Measurements from ENCODE around the gene PFDN1.

Gene PFDN1

GRCh38 chr5:140261403-140262171 lies 41.3 kb downstream of the PFDN1 start:
- Mint-ChIP-seq H3K9me3 (no peaks in the 10 kb centered on the region), H3K36me3 (peaks cover 24% of the 10 kb centered on the region), H3K27me3 (no peaks in the 10 kb centered on the region), H3K4me1 (peaks cover 66% of the 10 kb centered on the region), H3K27ac (peak overlapping the region; percentile 67), H3K4me3 (no peak overlapping the region)

GRCh38 chr5:140260089-140260656 lies 42.7 kb downstream of the PFDN1 start:
- Mint-ChIP-seq H3K4me3 (no peak overlapping the region), H3K27ac (no peak overlapping the region), H3K36me3 (peaks cover 24% of the 10 kb centered on the region), H3K4me1 (peaks cover 52% of the 10 kb centered on the region), H3K9me3 (no peaks in the 10 kb centered on the region), H3K27me3 (no peaks in the 10 kb centered on the region)

- Mint-ChIP-seq H3K4me3 (peak overlapping the region; percentile 28), H3K9me3 (no peaks in the 10 kb centered on the region), H3K36me3 (peaks cover 24% of the 10 kb centered on the region), H3K27ac (peak overlapping the region; percentile 68), H3K4me1 (peaks cover 49% of the 10 kb centered on the region), H3K27me3 (no peaks in the 10 kb centered on the region)
Observed at GRCh38 chr5:140259500-140259899, 43.4 kb downstream of the PFDN1 start.

- H3K27ac Mint-ChIP-seq = peak overlapping the region; percentile 82
- peak overlapping the region; percentile 9 for H3K4me3 Mint-ChIP-seq
- no peaks in the 10 kb centered on the region for H3K9me3 Mint-ChIP-seq
- peaks cover 45% of the 10 kb centered on the region for H3K4me1 Mint-ChIP-seq
- H3K27me3 Mint-ChIP-seq = no peaks in the 10 kb centered on the region
- peaks cover 22% of the 10 kb centered on the region for H3K36me3 Mint-ChIP-seq
Observed at GRCh38 chr5:140258873-140259272, 44.0 kb downstream of the PFDN1 start.

GRCh38 chr5:140258016-140258415 lies 44.9 kb downstream of the PFDN1 start:
- Mint-ChIP-seq H3K9me3 (no peaks in the 10 kb centered on the region), H3K4me1 (peaks cover 45% of the 10 kb centered on the region), H3K27ac (peak overlapping the region; percentile 19), H3K4me3 (no peak overlapping the region), H3K36me3 (peaks cover 22% of the 10 kb centered on the region), H3K27me3 (no peaks in the 10 kb centered on the region)

GRCh38 chr5:140256726-140257125 lies 46.2 kb downstream of the PFDN1 start:
- H3K4me3 Mint-ChIP-seq = no peak overlapping the region
- no peaks in the 10 kb centered on the region for H3K9me3 Mint-ChIP-seq
- H3K27ac Mint-ChIP-seq = no peak overlapping the region
- H3K27me3 Mint-ChIP-seq = no peaks in the 10 kb centered on the region
- peaks cover 19% of the 10 kb centered on the region for H3K36me3 Mint-ChIP-seq
- H3K4me1 Mint-ChIP-seq = peaks cover 52% of the 10 kb centered on the region

GRCh38 chr5:140255460-140256157 lies 47.3 kb downstream of the PFDN1 start:
- H3K4me3 Mint-ChIP-seq = no peak overlapping the region
- peaks cover 52% of the 10 kb centered on the region for H3K4me1 Mint-ChIP-seq
- no peak overlapping the region for H3K27ac Mint-ChIP-seq
- H3K9me3 Mint-ChIP-seq = no peaks in the 10 kb centered on the region
- H3K27me3 Mint-ChIP-seq = no peaks in the 10 kb centered on the region
- H3K36me3 Mint-ChIP-seq = peaks cover 19% of the 10 kb centered on the region

- H3K27me3 Mint-ChIP-seq = no peaks in the 10 kb centered on the region
- peaks cover 22% of the 10 kb centered on the region for H3K36me3 Mint-ChIP-seq
- peaks cover 54% of the 10 kb centered on the region for H3K4me1 Mint-ChIP-seq
- no peaks in the 10 kb centered on the region for H3K9me3 Mint-ChIP-seq
- H3K4me3 Mint-ChIP-seq = no peak overlapping the region
- H3K27ac Mint-ChIP-seq = no peak overlapping the region
Observed at GRCh38 chr5:140253985-140254384, 48.9 kb downstream of the PFDN1 start.

GRCh38 chr5:140252470-140253126 lies 50.3 kb downstream of the PFDN1 start:
- no peak overlapping the region for H3K4me3 Mint-ChIP-seq
- peaks cover 41% of the 10 kb centered on the region for H3K4me1 Mint-ChIP-seq
- H3K9me3 Mint-ChIP-seq = no peaks in the 10 kb centered on the region
- no peaks in the 10 kb centered on the region for H3K27me3 Mint-ChIP-seq
- peak overlapping the region; percentile 42 for H3K27ac Mint-ChIP-seq
- H3K36me3 Mint-ChIP-seq = peaks cover 9% of the 10 kb centered on the region

GRCh38 chr5:140251527-140251973 lies 51.4 kb downstream of the PFDN1 start:
- H3K9me3 Mint-ChIP-seq = no peaks in the 10 kb centered on the region
- H3K4me1 Mint-ChIP-seq = peaks cover 38% of the 10 kb centered on the region
- peak overlapping the region; percentile 30 for H3K27ac Mint-ChIP-seq
- H3K4me3 Mint-ChIP-seq = peak overlapping the region; percentile 20
- peaks cover 6% of the 10 kb centered on the region for H3K36me3 Mint-ChIP-seq
- no peaks in the 10 kb centered on the region for H3K27me3 Mint-ChIP-seq

- H3K36me3 Mint-ChIP-seq = peaks cover 6% of the 10 kb centered on the region
- H3K4me3 Mint-ChIP-seq = no peak overlapping the region
- H3K27ac Mint-ChIP-seq = peak overlapping the region; percentile 37
Observed at GRCh38 chr5:140250386-140250785, 52.5 kb downstream of the PFDN1 start.

GRCh38 chr5:140249536-140249935 lies 53.4 kb downstream of the PFDN1 start:
- Mint-ChIP-seq H3K4me3 (no peak overlapping the region), H3K27ac (no peak overlapping the region), H3K36me3 (peaks cover 6% of the 10 kb centered on the region), H3K4me1 (peaks cover 57% of the 10 kb centered on the region), H3K27me3 (no peaks in the 10 kb centered on the region), H3K9me3 (no peaks in the 10 kb centered on the region)

More at GRCh38 chr5:140250386-140250785, 52.5 kb downstream of the PFDN1 start:
- Mint-ChIP-seq H3K9me3 (no peaks in the 10 kb centered on the region), H3K27me3 (no peaks in the 10 kb centered on the region), H3K4me1 (peaks cover 48% of the 10 kb centered on the region)

GRCh38 chr5:140248414-140248813 lies 54.5 kb downstream of the PFDN1 start:
- peaks cover 59% of the 10 kb centered on the region for H3K4me1 Mint-ChIP-seq
- H3K27me3 Mint-ChIP-seq = no peaks in the 10 kb centered on the region
- no peak overlapping the region for H3K27ac Mint-ChIP-seq
- H3K4me3 Mint-ChIP-seq = no peak overlapping the region
- H3K9me3 Mint-ChIP-seq = no peaks in the 10 kb centered on the region
- peaks cover 6% of the 10 kb centered on the region for H3K36me3 Mint-ChIP-seq

GRCh38 chr5:140246378-140247122 lies 56.4 kb downstream of the PFDN1 start:
- Mint-ChIP-seq H3K4me3 (no peak overlapping the region), H3K27ac (no peak overlapping the region), H3K9me3 (no peaks in the 10 kb centered on the region), H3K36me3 (peaks cover 6% of the 10 kb centered on the region), H3K4me1 (peaks cover 46% of the 10 kb centered on the region), H3K27me3 (no peaks in the 10 kb centered on the region)

GRCh38 chr5:140245926-140246325 lies 57.0 kb downstream of the PFDN1 start:
- H3K27ac Mint-ChIP-seq = no peak overlapping the region
- H3K36me3 Mint-ChIP-seq = peaks cover 6% of the 10 kb centered on the region
- no peak overlapping the region for H3K4me3 Mint-ChIP-seq
- H3K4me1 Mint-ChIP-seq = peaks cover 42% of the 10 kb centered on the region
- H3K27me3 Mint-ChIP-seq = no peaks in the 10 kb centered on the region
- no peaks in the 10 kb centered on the region for H3K9me3 Mint-ChIP-seq
